ENCODE measurements around the gene KLF16. TPM values are rescaled to one million over a fixed set of nuclear protein-coding genes. Genes with fewer than 3 reads are reported as not detected.

Gene KLF16
- total and polyA plus RNA-seq, 9 of the 15 experiments (the other 6 are each of a cell fraction or from before 2014, with no cell fraction given) = 0.04 to 60.4 (median 6.8) TPM

DNA sequence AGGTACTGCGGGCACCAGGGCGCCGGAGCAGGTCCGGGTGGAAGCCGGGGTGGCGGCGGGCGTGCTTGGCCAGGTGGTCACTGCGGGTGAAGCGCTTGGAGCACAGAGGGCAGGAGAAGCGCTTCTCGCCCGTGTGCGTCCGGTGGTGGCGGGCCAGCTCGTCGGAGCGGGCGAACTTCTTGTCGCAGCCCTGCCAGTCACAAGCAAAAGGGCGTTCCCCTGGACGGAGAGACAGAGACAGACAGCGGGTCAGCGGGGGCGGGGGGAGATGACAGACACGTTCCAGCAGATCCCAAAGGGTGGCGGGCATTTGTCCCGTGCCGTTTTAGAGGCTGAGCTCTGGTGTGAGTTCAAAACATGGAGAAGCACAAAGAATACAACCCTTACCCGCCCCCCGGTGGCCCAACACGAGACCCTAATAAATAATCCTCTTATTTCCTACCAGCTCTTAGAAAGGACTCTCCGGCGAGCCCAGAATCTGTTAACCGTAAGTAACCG lies 8.8 kb downstream of the KLF16 start (continued):
- TF ChIP-seq, protein P1, sequence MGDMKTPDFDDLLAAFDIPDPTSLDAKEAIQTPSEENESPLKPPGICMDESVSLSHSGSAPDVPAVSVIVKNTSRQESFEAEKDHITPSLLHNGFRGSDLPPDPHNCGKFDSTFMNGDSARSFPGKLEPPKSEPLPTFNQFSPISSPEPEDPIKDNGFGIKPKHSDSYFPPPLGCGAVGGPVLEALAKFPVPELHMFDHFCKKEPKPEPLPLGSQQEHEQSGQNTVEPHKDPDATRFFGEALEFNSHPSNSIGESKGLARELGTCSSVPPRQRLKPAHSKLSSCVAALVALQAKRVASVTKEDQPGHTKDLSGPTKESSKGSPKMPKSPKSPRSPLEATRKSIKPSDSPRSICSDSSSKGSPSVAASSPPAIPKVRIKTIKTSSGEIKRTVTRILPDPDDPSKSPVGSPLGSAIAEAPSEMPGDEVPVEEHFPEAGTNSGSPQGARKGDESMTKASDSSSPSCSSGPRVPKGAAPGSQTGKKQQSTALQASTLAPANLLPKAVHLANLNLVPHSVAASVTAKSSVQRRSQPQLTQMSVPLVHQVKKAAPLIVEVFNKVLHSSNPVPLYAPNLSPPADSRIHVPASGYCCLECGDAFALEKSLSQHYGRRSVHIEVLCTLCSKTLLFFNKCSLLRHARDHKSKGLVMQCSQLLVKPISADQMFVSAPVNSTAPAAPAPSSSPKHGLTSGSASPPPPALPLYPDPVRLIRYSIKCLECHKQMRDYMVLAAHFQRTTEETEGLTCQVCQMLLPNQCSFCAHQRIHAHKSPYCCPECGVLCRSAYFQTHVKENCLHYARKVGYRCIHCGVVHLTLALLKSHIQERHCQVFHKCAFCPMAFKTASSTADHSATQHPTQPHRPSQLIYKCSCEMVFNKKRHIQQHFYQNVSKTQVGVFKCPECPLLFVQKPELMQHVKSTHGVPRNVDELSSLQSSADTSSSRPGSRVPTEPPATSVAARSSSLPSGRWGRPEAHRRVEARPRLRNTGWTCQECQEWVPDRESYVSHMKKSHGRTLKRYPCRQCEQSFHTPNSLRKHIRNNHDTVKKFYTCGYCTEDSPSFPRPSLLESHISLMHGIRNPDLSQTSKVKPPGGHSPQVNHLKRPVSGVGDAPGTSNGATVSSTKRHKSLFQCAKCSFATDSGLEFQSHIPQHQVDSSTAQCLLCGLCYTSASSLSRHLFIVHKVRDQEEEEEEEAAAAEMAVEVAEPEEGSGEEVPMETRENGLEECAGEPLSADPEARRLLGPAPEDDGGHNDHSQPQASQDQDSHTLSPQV (IDR thresholded peaks at IDR 0.05) = peak; percentile 34; the same call in 1 of the 2 replicates
- no peak for TF ChIP-seq ARNT (IDR thresholded peaks at IDR 0.05)
- TF ChIP-seq CHCHD3 (CRISPR knock-in tag; IDR thresholded peaks at IDR 0.05) = no peak
- TF ChIP-seq MIER1 (IDR thresholded peaks at IDR 0.05; ENCODE audit: low read depth) = no peak
- TF ChIP-seq MECOM (CRISPR knock-in tag; IDR thresholded peaks at IDR 0.05) = no peak
- 0 out of 2 replicates have a peak, but pooled peaks have one; percentile 43 for TF ChIP-seq EP300 (IDR thresholded peaks at IDR 0.05; ENCODE audit: low read length)
- no peak for TF ChIP-seq ZNF717 (CRISPR knock-in tag; IDR thresholded peaks at IDR 0.05)
- TF ChIP-seq CREB1 (IDR thresholded peaks at IDR 0.05) = peak; percentile 48; the same call in 1 of the 2 replicates
- peak; percentile 65; the same call in 1 of the 2 replicates for TF ChIP-seq CREB1 (CRISPR knock-in tag; IDR thresholded peaks at IDR 0.05)
- TF ChIP-seq, protein P2, sequence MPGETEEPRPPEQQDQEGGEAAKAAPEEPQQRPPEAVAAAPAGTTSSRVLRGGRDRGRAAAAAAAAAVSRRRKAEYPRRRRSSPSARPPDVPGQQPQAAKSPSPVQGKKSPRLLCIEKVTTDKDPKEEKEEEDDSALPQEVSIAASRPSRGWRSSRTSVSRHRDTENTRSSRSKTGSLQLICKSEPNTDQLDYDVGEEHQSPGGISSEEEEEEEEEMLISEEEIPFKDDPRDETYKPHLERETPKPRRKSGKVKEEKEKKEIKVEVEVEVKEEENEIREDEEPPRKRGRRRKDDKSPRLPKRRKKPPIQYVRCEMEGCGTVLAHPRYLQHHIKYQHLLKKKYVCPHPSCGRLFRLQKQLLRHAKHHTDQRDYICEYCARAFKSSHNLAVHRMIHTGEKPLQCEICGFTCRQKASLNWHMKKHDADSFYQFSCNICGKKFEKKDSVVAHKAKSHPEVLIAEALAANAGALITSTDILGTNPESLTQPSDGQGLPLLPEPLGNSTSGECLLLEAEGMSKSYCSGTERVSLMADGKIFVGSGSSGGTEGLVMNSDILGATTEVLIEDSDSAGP (CRISPR knock-in tag; IDR thresholded peaks at IDR 0.05) = no peak
- no peak for TF ChIP-seq ZNF780A (CRISPR knock-in tag; IDR thresholded peaks at IDR 0.05)
- no peak for TF ChIP-seq NELFE (IDR thresholded peaks at IDR 0.05; ENCODE audit: insufficient read depth, insufficient read length)
- TF ChIP-seq, protein P3, sequence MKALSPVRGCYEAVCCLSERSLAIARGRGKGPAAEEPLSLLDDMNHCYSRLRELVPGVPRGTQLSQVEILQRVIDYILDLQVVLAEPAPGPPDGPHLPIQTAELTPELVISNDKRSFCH (CRISPR knock-in tag; IDR thresholded peaks at IDR 0.05) = no peak
- TF ChIP-seq, protein P3 (tag; IDR thresholded peaks at IDR 0.05) = no peak
- TF ChIP-seq, protein P4, sequence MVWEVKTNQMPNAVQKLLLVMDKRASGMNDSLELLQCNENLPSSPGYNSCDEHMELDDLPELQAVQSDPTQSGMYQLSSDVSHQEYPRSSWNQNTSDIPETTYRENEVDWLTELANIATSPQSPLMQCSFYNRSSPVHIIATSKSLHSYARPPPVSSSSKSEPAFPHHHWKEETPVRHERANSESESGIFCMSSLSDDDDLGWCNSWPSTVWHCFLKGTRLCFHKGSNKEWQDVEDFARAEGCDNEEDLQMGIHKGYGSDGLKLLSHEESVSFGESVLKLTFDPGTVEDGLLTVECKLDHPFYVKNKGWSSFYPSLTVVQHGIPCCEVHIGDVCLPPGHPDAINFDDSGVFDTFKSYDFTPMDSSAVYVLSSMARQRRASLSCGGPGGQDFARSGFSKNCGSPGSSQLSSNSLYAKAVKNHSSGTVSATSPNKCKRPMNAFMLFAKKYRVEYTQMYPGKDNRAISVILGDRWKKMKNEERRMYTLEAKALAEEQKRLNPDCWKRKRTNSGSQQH (CRISPR knock-in tag; IDR thresholded peaks at IDR 0.05) = no peak
- no peak for TF ChIP-seq STAT5A (IDR thresholded peaks at IDR 0.05; ENCODE audit: borderline replicate concordance, low read length)
- TF ChIP-seq ZC3H4 (CRISPR knock-in tag; IDR thresholded peaks at IDR 0.05; ENCODE audit: borderline replicate concordance) = no peak
- no peak for TF ChIP-seq CBX3 (IDR thresholded peaks at IDR 0.05; ENCODE audit: borderline replicate concordance in 1 of 2, low read length in 2 of 2)
- TF ChIP-seq, protein P5, sequence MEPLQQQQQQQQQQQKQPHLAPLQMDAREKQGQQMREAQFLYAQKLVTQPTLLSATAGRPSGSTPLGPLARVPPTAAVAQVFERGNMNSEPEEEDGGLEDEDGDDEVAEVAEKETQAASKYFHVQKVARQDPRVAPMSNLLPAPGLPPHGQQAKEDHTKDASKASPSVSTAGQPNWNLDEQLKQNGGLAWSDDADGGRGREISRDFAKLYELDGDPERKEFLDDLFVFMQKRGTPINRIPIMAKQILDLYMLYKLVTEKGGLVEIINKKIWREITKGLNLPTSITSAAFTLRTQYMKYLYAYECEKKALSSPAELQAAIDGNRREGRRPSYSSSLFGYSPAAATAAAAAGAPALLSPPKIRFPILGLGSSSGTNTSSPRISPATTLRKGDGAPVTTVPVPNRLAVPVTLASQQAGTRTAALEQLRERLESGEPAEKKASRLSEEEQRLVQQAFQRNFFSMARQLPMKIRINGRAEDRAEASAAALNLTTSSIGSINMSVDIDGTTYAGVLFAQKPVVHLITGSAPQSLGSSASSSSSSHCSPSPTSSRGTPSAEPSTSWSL (CRISPR knock-in tag; IDR thresholded peaks at IDR 0.05; ENCODE audit: borderline replicate concordance) = no peak
